Activated naive CD8-positive, alpha-beta T cell treated with anti-CD3 and anti-CD28 coated beads, Interleukin-2, amount 50 U/mL, for 16 hours (primary cell): ENCODE data around the gene TSPAN19.

ENCODE experiments used
- DNase-seq: peaks from one replicate; pipeline ENCODE4 v3.0.0-alpha.2; 2020; ENCODE audit warnings: low read depth, low spot score

Gene TSPAN19

DNA sequence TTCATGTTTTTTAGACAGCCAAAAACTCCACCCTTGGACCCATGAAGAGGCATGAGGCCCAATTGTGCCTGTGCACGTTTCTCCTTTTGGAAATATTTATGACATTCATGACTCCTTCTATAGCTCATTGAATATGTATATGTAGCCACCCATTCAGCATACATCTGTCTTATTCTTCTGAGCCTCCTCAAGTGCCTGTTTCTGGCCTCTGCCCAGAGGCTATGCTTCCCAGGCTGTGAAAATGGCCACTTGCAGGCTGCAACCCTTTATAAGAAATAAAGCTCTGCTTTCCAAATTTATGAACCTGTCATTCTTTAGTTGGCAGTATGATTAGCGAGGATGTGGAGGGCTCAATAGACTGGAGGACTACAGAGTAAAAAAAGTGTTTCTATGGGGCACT, 35.3 kb downstream of the TSPAN19 start:
- no peak for DNase-seq

- DNase-seq = no peak
These were observed 37.7 kb downstream of the TSPAN19 start for GRCh38 chr12:84998341-84998740.

- DNase-seq = no peak
These were observed 39.3 kb downstream of the TSPAN19 start for GRCh38 chr12:84996759-84997158.

DNA sequence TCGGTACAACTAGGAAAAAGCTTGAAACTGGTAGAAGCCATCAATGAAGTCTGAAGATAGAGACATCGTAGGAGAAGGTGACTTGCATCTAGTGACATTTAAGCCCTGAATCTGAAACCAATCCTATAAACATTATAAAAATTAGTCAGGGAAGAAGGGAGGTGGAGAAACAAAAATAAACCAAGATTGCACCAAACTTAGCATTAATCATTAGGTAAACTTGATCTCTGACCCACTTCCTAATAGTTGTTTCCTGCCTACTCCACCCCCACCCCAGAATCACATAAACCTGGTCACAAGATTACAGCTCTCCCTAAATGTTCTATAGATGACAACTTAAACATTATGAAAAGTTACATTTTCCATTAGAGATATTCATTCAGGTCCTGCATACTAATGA, 40.4 kb downstream of the TSPAN19 start:
- no peak for DNase-seq

DNA sequence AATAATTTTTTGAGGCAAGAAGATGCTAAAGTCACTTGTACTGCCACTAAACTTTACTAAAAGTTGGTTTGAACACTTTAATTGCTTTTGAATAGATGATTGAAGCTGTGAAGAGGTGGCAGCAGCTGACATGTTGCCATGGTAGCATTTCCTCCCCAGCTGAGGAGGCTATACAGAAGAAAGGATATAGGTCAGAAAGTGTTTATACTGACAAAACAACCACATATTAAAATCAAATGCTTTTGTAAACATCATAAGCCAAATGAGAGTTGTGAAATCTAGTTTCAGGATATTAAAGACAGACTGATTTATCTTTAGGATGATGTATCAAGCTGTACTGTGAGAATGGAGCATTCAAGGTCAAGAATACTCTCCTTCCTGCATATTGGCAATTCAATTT, 41.7 kb downstream of the TSPAN19 start:
- no peak for DNase-seq

- no peak for DNase-seq
These were observed 49.5 kb downstream of the TSPAN19 start for GRCh38 chr12:84986586-84986985.

DNA sequence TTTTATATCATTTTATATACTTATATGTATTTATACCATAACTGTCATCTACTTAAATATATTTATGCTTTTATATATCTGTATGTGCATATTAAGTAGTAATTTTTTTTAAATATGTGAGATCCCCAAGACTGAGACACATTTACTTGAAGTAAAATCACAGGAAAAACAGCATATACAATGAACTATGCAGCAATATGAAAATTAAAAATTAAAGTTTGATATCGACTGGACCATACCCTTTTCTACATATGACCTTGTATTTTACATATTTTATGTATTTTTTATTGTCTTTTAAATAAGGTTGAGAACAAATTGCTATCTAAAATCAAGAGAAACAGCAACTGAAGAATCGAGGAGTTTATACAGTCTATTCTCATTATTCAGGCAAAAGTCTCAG, 50.0 kb downstream of the TSPAN19 start:
- DNase-seq = no peak

- no peak for DNase-seq
These were observed 52.8 kb downstream of the TSPAN19 start for GRCh38 chr12:84983289-84983688.

DNA sequence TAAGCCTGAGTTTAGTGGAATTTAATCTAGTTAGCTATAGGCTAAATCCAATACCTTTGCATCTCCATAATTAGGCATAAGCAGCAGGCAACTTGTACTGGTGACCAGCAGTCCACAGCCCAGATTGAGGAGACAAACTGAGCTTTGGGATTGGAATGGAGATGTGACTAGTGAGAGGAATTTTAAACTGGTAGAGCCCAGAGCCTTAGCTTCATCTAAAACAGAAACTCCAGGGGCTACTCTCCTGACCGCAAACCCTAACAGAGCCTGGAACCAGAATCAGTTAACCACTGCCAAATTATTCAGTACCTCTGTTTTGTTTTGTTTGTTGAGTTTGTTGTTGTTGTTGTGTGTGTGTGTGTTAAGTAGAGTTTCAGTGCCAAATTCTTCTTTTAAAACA, 53.2 kb downstream of the TSPAN19 start:
- no peak for DNase-seq

GRCh38 chr12:84978921-84979320, 57.2 kb downstream of the TSPAN19 start:
- DNase-seq = no peak

DNA sequence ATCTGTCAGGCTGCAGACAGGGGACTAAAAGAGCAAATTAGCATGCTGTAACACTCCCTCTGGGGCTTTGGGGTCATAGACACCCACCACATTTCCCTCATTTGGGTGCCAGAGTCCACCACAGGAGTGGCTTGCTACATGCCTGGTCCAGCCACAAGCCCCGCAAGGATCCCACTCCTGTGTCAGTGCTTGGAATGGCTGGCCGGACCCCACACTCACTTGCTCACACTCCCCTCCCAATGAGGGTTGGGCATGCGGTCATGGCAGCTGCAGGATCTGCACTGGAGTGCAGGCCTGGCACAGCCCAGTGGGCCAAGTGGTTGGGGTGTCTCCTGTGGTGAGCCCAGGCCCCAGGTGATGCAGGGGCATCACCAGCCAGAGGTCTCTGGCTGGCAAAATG, 59.9 kb downstream of the TSPAN19 start:
- no peak for DNase-seq

- DNase-seq = no peak
These were observed 61.8 kb downstream of the TSPAN19 start for GRCh38 chr12:84974155-84974815.

GRCh38 chr12:84973026-84973425, 63.1 kb downstream of the TSPAN19 start:
- no peak for DNase-seq

DNA sequence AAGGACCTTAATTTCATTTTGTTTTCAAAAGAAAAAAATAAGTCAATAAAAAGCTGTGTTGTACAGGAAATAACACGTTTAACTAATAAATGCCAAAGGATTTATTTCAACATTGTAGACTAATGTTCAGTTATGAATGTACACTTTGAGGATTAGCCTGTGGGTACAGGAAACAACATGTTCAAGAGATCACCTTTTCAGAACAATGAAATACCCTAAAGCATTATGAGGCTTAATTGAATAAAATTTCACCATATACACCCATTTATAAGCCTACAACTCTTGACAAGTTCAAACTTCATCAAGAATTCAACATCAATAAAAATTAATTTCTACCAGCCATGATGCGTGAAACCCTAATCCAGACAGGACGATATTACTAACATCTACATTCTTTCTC, 66.9 kb downstream of the TSPAN19 start:
- DNase-seq = no peak
